Measurements from ENCODE around the gene SDK2.

GRCh38 chr17:73491648-73492047 lies 152.6 kb downstream of the SDK2 start:
- TF ChIP-seq KLF1 (tag by site-specific recombination; IDR thresholded peaks at IDR 0.05) (no peak), ZNF423 (tag by site-specific recombination; IDR thresholded peaks at IDR 0.05) (no peak)
- TF ChIP-seq, protein P1, sequence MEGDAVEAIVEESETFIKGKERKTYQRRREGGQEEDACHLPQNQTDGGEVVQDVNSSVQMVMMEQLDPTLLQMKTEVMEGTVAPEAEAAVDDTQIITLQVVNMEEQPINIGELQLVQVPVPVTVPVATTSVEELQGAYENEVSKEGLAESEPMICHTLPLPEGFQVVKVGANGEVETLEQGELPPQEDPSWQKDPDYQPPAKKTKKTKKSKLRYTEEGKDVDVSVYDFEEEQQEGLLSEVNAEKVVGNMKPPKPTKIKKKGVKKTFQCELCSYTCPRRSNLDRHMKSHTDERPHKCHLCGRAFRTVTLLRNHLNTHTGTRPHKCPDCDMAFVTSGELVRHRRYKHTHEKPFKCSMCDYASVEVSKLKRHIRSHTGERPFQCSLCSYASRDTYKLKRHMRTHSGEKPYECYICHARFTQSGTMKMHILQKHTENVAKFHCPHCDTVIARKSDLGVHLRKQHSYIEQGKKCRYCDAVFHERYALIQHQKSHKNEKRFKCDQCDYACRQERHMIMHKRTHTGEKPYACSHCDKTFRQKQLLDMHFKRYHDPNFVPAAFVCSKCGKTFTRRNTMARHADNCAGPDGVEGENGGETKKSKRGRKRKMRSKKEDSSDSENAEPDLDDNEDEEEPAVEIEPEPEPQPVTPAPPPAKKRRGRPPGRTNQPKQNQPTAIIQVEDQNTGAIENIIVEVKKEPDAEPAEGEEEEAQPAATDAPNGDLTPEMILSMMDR (tag by site-specific recombination; IDR thresholded peaks at IDR 0.05) = no peak
